HG03520 (cell line): ENCODE results near the gene SIK2.
"Not testable (repeated sequence)": the region's sequence is repeated elsewhere in the genome, so short reads cannot be mapped to it uniquely, and the experiment has no call there.

Source experiments
- ATAC-seq: cut with Tn5 transposase; IDR thresholded peaks from one replicate; pipeline ENCODE4 v1.9.1; 2021; ENCODE audit warnings: mild to moderate bottlenecking, moderate library complexity; ENCODE audit not compliant: unreplicated experiment

Gene SIK2

GRCh38 chr11:111748035-111748804 is 146.0 kb downstream of the SIK2 start:
- ATAC-seq, result no peak

GRCh38 chr11:111749646-111750045 is 147.4 kb downstream of the SIK2 start:
- ATAC-seq, result no peak

GRCh38 chr11:111756097-111756496 is 153.8 kb downstream of the SIK2 start:
- ATAC-seq, result no peak

GRCh38 chr11:111759376-111759775 is 157.1 kb downstream of the SIK2 start:
- no peak for ATAC-seq

- ATAC-seq, result no peak
These were observed 157.6 kb downstream of the SIK2 start for GRCh38 chr11:111759778-111760407.

GRCh38 chr11:111761036-111761435 is 158.8 kb downstream of the SIK2 start:
- no peak for ATAC-seq

GRCh38 chr11:111762526-111762925 is 160.3 kb downstream of the SIK2 start:
- ATAC-seq, result no peak

GRCh38 chr11:111762981-111763643 is 160.9 kb downstream of the SIK2 start:
- ATAC-seq, result no peak

GRCh38 chr11:111764621-111765020 is 162.4 kb downstream of the SIK2 start:
- no peak for ATAC-seq

GRCh38 chr11:111765320-111765983 is 163.2 kb downstream of the SIK2 start:
- peak; percentile 32 for ATAC-seq

- ATAC-seq, result peak; percentile 87
These were observed 164.0 kb downstream of the SIK2 start, which contains the start of gene PPP2R1B for GRCh38 chr11:111765984-111766833. TSS of gene PPP2R1B (minus strand) at chr11:111766389. CDS start at chr11:111766361, 28 bp downstream.

- no peak for ATAC-seq
These were observed 164.5 kb downstream of the SIK2 start for GRCh38 chr11:111766834-111767142.

- no peak for ATAC-seq
These were observed 168.4 kb downstream of the SIK2 start for GRCh38 chr11:111770581-111771134.

- not testable (repeated sequence) for ATAC-seq
These were observed 169.0 kb downstream of the SIK2 start for GRCh38 chr11:111771205-111771604.

- ATAC-seq, result no peak
These were observed 170.3 kb downstream of the SIK2 start for GRCh38 chr11:111772535-111772934.

- no peak for ATAC-seq
These were observed 172.9 kb downstream of the SIK2 start for GRCh38 chr11:111774955-111775710.

GRCh38 chr11:111776398-111777093 is 174.3 kb downstream of the SIK2 start:
- peak; percentile 94 for ATAC-seq

- peak; percentile 49 for ATAC-seq
These were observed 175.1 kb downstream of the SIK2 start for GRCh38 chr11:111777094-111778046.
